Vagina (tissue), 2 donors: ENCODE measurements around the gene RBM24.

Experiments
- POLR2A ChIP-seq, 2 donors: fragments of 450-650 bp; IDR thresholded peaks; one replicate each; pipeline ENCODE4 v1.6.1; 2017; ENCODE audit warnings: antibody characterized with exemption in 2 of 2, mild to moderate bottlenecking in 2 of 2, moderate library complexity in 2 of 2
- POLR2AphosphoS5 ChIP-seq, 2 donors: sonication (generic); formaldehyde crosslinking; IDR thresholded peaks; one replicate each; pipeline ENCODE4 v1.9.0; 2017; ENCODE audit warnings: antibody characterized with exemption in 2 of 2, mild to moderate bottlenecking in 2 of 2, low read depth in 1 of 2; ENCODE audit not compliant: insufficient read depth in 1 of 2
- TF ChIP-seq, protein P1 (sequence below), 3 experiments: fragments of 450-650 bp in 2 of 3; fragments of 200-600 bp in 1 of 3; sonication (generic) in 1 of 3; IDR thresholded peaks; one replicate each; pipeline ENCODE4 v1.5.1; 2017 to 2019; ENCODE audit warnings: antibody characterized with exemption in 3 of 3, mild to moderate bottlenecking in 2 of 3, moderate library complexity in 2 of 3

DNA sequence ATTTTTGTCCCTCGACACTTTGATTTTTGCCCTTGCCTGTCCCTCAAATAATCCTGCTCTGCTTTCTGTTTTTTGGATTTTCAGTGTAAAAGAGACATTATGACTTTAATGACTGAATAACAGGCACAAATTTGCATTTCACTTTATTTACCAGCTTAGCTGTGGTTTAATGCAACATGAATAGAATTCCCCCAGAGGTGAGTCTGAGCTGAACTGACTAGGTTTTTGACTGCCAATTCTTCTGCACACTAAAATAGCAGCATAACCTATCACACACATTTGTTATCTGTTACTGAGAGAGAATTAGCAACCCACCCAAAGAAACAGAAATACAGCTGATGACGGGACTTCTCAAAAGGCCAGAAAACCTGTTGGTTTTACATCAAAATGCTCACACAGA lies 3.9 kb upstream of the RBM24 start:
- no peak for TF ChIP-seq POLR2A (IDR thresholded peaks at IDR 0.05)
- TF ChIP-seq POLR2AphosphoS5 (IDR thresholded peaks at IDR 0.05; ENCODE audit: insufficient read depth in 1 of 2, low read depth in 1 of 2) = no peak
- TF ChIP-seq, protein P1, sequence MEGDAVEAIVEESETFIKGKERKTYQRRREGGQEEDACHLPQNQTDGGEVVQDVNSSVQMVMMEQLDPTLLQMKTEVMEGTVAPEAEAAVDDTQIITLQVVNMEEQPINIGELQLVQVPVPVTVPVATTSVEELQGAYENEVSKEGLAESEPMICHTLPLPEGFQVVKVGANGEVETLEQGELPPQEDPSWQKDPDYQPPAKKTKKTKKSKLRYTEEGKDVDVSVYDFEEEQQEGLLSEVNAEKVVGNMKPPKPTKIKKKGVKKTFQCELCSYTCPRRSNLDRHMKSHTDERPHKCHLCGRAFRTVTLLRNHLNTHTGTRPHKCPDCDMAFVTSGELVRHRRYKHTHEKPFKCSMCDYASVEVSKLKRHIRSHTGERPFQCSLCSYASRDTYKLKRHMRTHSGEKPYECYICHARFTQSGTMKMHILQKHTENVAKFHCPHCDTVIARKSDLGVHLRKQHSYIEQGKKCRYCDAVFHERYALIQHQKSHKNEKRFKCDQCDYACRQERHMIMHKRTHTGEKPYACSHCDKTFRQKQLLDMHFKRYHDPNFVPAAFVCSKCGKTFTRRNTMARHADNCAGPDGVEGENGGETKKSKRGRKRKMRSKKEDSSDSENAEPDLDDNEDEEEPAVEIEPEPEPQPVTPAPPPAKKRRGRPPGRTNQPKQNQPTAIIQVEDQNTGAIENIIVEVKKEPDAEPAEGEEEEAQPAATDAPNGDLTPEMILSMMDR (IDR thresholded peaks at IDR 0.05) = no peak
